HG03159 (cell line): ENCODE data around the gene SERPINA3.
"Not testable (repeated sequence)": the region's sequence is repeated elsewhere in the genome, so short reads cannot be mapped to it uniquely, and the experiment has no call there.

Experiments used
- ATAC-seq: cut with Tn5 transposase; IDR thresholded peaks from one replicate; pipeline ENCODE4 v1.9.1; 2021; ENCODE audit warnings: mild to moderate bottlenecking, moderate library complexity; ENCODE audit not compliant: unreplicated experiment

Gene SERPINA3

GRCh38 chr14:94612174-94612573, at the start of gene SERPINA3:
TSS of gene SERPINA3 (plus strand) at chr14:94612391. CDS start at chr14:94614442, 2,051 bp downstream.
- no peak for ATAC-seq

GRCh38 chr14:94562941-94563883, 49.0 kb upstream of the SERPINA3 start:
- no peak for ATAC-seq

- ATAC-seq = no peak
Observed at GRCh38 chr14:94564381-94564780, 47.8 kb upstream of the SERPINA3 start.

GRCh38 chr14:94568186-94568585, 44.0 kb upstream of the SERPINA3 start:
- ATAC-seq = no peak

- ATAC-seq = no peak
Observed at GRCh38 chr14:94569381-94570001, 42.7 kb upstream of the SERPINA3 start.

GRCh38 chr14:94570002-94570400, 42.2 kb upstream of the SERPINA3 start:
- no peak for ATAC-seq

- no peak for ATAC-seq
Observed at GRCh38 chr14:94570440-94570839, 41.8 kb upstream of the SERPINA3 start.

GRCh38 chr14:94571395-94571794, 40.8 kb upstream of the SERPINA3 start:
- no peak for ATAC-seq

- ATAC-seq = no peak
Observed at GRCh38 chr14:94571950-94572349, 40.2 kb upstream of the SERPINA3 start.

- ATAC-seq = no peak
Observed at GRCh38 chr14:94572637-94573303, 39.4 kb upstream of the SERPINA3 start.

- ATAC-seq = no peak
Observed at GRCh38 chr14:94573475-94574277, 38.5 kb upstream of the SERPINA3 start.

- ATAC-seq = no peak
Observed at GRCh38 chr14:94574336-94574735, 37.9 kb upstream of the SERPINA3 start.

GRCh38 chr14:94575730-94576585, 36.2 kb upstream of the SERPINA3 start:
- no peak for ATAC-seq

- ATAC-seq = not testable (repeated sequence)
Observed at GRCh38 chr14:94577472-94577871, 34.7 kb upstream of the SERPINA3 start.

GRCh38 chr14:94578712-94579111, 33.5 kb upstream of the SERPINA3 start:
- no peak for ATAC-seq

GRCh38 chr14:94581127-94581999, 30.8 kb upstream of the SERPINA3 start, which contains the start of gene SERPINA5:
TSS of gene SERPINA5 (plus strand) at chr14:94581426. CDS start at chr14:94587363, 5,937 bp downstream.
- ATAC-seq = no peak

GRCh38 chr14:94582199-94582750, 29.9 kb upstream of the SERPINA3 start:
- no peak for ATAC-seq

GRCh38 chr14:94582851-94583250, 29.3 kb upstream of the SERPINA3 start:
- ATAC-seq = no peak
